PC-9 (cell line): ENCODE measurements around the gene FBXO36.

Experiments used
- CTCF ChIP-seq: fragments of 200-600 bp; sonication (generic); conservative IDR thresholded peaks from 2 replicates; pipeline ENCODE4 v1.6.1; 2017; ENCODE audit warnings: mixed run types, antibody characterized with exemption, mild to moderate bottlenecking, moderate library complexity
- EZH2 ChIP-seq: fragments of 200-600 bp; sonication (generic); IDR thresholded peaks from 2 replicates; pipeline ENCODE4 v1.8.0; 2017; ENCODE audit warnings: antibody characterized with exemption, low read depth

DNA sequence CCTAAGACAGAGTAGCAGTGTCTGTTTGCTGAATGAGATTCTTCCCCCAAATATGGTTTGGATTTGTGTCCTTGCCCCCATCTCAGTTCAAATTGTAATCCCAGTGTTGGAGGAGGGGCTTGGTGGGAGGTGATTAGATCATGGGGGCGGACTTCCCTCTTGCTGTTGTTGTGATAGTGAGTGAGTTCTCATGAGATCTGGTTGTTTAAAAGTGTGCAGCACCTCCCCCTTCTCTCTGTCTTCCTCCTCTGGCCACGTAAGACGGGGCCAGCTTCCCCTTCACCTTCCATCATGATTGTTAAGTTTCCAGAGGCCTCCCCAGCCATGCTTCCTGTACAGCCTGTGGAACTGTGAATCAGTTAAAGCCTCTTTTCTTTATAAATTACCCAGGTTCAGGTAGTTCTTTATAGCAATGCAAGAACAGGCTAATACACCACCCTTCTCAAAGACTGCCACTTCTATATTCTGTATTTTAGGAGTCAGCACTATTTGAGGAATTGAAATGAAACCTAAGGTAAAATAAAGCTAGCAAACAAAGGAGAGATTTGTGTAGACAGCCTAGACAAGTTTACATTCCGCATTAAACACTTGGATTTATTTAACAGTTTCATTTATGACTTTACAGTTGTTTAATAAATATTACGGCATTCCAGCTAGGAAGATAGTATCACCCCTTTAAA lies 21.6 kb downstream of the FBXO36 start:
- TF ChIP-seq CTCF (no peak), EZH2 (no peak)
